WTC11 (cell line): Measurements from ENCODE around the gene KCNJ6. TPM values are rescaled to one million over a fixed set of nuclear protein-coding genes. Genes with fewer than 3 reads are reported as not detected.

ENCODE experiments used
- ATAC-seq: fragments of 200-7000 bp; cut with Tn5 transposase; 2 replicates; pipeline ENCODE4 v1.10.0; 2021; ENCODE audit warnings: mild to moderate bottlenecking, moderate library complexity
- CTCF ChIA-PET: fragments of 300-600 bp; sonication (Branson Sonifier 250); formaldehyde crosslinking; loops from one replicate; lab custom pipeline; 2021; ENCODE audit warnings: antibody characterized with exemption; lab: Charles Lee
- POLR2A ChIA-PET: fragments of 350-600 bp; sonication (Branson Sonifier 250); formaldehyde crosslinking; loops from one replicate; lab custom pipeline; 2021; ENCODE audit warnings: antibody characterized with exemption; lab: Charles Lee
- DNase-seq: peaks from one replicate; pipeline ENCODE4 v3.0.0; 2021; ENCODE audit warnings: low spot score
- H3K27ac Mint-ChIP-seq: 2 replicates; pipeline ENCODE4 v1.8.0; 2021; ENCODE audit warnings: mixed read lengths
- H3K27me3 Mint-ChIP-seq: 2 replicates; pipeline ENCODE4 v1.8.0; 2021; ENCODE audit warnings: low read depth, mild to moderate bottlenecking, moderate library complexity, mixed read lengths
- H3K36me3 Mint-ChIP-seq: 2 replicates; pipeline ENCODE4 v1.8.0; 2021; ENCODE audit warnings: mixed read lengths
- H3K4me1 Mint-ChIP-seq: 2 replicates; pipeline ENCODE4 v1.8.0; 2022; ENCODE audit warnings: mixed read lengths
- H3K4me3 Mint-ChIP-seq: 2 replicates; pipeline ENCODE4 v1.8.0; 2021; ENCODE audit warnings: mild to moderate bottlenecking, moderate library complexity, mixed read lengths
- H3K9me3 Mint-ChIP-seq: 2 replicates; pipeline ENCODE4 v1.8.0; 2021; ENCODE audit warnings: mixed read lengths
- ATF1 ChIP-seq: sonication (generic); formaldehyde crosslinking; IDR thresholded peaks from 2 replicates; pipeline ENCODE4 v1.8.1; 2023; ENCODE audit warnings: mild to moderate bottlenecking, moderate library complexity, missing genetic modification reagents
- CBFB ChIP-seq: sonication (generic); formaldehyde crosslinking; IDR thresholded peaks from 2 replicates; pipeline ENCODE4 v1.8.1; 2022; ENCODE audit warnings: mild to moderate bottlenecking, low read depth, missing genetic modification reagents
- CREB1 ChIP-seq: sonication (generic); formaldehyde crosslinking; IDR thresholded peaks from 2 replicates; pipeline ENCODE4 v1.8.0; 2023; ENCODE audit warnings: mild to moderate bottlenecking, missing genetic modification reagents
- E2F1 ChIP-seq: sonication (generic); formaldehyde crosslinking; IDR thresholded peaks from 2 replicates; pipeline ENCODE4 v1.8.0; 2022; ENCODE audit warnings: mild to moderate bottlenecking, missing genetic modification reagents
- E2F4 ChIP-seq: sonication (generic); formaldehyde crosslinking; IDR thresholded peaks from 2 replicates; pipeline ENCODE4 v1.8.1; 2022; ENCODE audit warnings: low read depth, mild to moderate bottlenecking, moderate library complexity, missing genetic modification reagents, borderline replicate concordance
- FOXP4 ChIP-seq: sonication (generic); formaldehyde crosslinking; IDR thresholded peaks from 2 replicates; pipeline ENCODE4 v1.8.0; 2022; ENCODE audit warnings: mild to moderate bottlenecking, missing genetic modification reagents
- GABPB1 ChIP-seq: sonication (generic); formaldehyde crosslinking; IDR thresholded peaks from 2 replicates; pipeline ENCODE4 v1.8.1; 2023; ENCODE audit warnings: mild to moderate bottlenecking, missing genetic modification reagents
- GRHL2 ChIP-seq: fragments of 250-450 bp; sonication (Bioruptor Pico); IDR thresholded peaks from 2 replicates; pipeline ENCODE4 v1.8.0; 2022; ENCODE audit warnings: mild to moderate bottlenecking, moderate library complexity; ENCODE audit not compliant: insufficient replicate concordance, severe bottlenecking
- IRF2 ChIP-seq: sonication (generic); formaldehyde crosslinking; IDR thresholded peaks from 2 replicates; pipeline ENCODE4 v1.8.0; 2022; ENCODE audit warnings: low read depth, missing genetic modification reagents, borderline replicate concordance
- KAT7 ChIP-seq: sonication (generic); formaldehyde crosslinking; IDR thresholded peaks from 2 replicates; pipeline ENCODE4 v1.8.1; 2023; ENCODE audit warnings: missing genetic modification reagents, mild to moderate bottlenecking, borderline replicate concordance
- PRDM15 ChIP-seq: sonication (generic); formaldehyde crosslinking; IDR thresholded peaks from 2 replicates; pipeline ENCODE4 v1.8.0; 2022; ENCODE audit warnings: missing genetic modification reagents
- PREB ChIP-seq: sonication (generic); formaldehyde crosslinking; IDR thresholded peaks from 2 replicates; pipeline ENCODE4 v1.8.1; 2022; ENCODE audit warnings: mild to moderate bottlenecking, missing genetic modification reagents, moderate library complexity, borderline replicate concordance
- RELA ChIP-seq: sonication (generic); formaldehyde crosslinking; IDR thresholded peaks from 2 replicates; pipeline ENCODE4 v1.8.1; 2022; ENCODE audit warnings: missing genetic modification reagents, mild to moderate bottlenecking, borderline replicate concordance
- STAT6 ChIP-seq: sonication (generic); formaldehyde crosslinking; conservative IDR thresholded peaks from 2 replicates; pipeline ENCODE4 v1.8.1; 2023; ENCODE audit warnings: mild to moderate bottlenecking, low read depth, missing genetic modification reagents, moderate library complexity
- TP53 ChIP-seq: sonication (generic); formaldehyde crosslinking; IDR thresholded peaks from 2 replicates; pipeline ENCODE4 v1.8.1; 2023; ENCODE audit warnings: mild to moderate bottlenecking, missing genetic modification reagents
- ZMAT4 ChIP-seq: fragments of 250-450 bp; sonication (Bioruptor Pico); IDR thresholded peaks from 2 replicates; pipeline ENCODE4 v1.9.0; 2021; ENCODE audit warnings: mild to moderate bottlenecking
- ZNF232 ChIP-seq: sonication (generic); formaldehyde crosslinking; IDR thresholded peaks from 2 replicates; pipeline ENCODE4 v1.8.0; 2022; ENCODE audit warnings: mild to moderate bottlenecking, missing genetic modification reagents
- ZNF423 ChIP-seq: fragments of 250-450 bp; sonication (Bioruptor Pico); IDR thresholded peaks from 2 replicates; pipeline ENCODE4 v2.1.2; 2022; ENCODE audit warnings: mild to moderate bottlenecking, moderate library complexity
- ZNF532 ChIP-seq: fragments of 250-450 bp; sonication (Bioruptor Pico); IDR thresholded peaks from 2 replicates; pipeline ENCODE4 v1.9.0; 2021; ENCODE audit warnings: mild to moderate bottlenecking, borderline replicate concordance
- ZNF671 ChIP-seq: fragments of 250-450 bp; sonication (Bioruptor Pico); IDR thresholded peaks from 2 replicates; pipeline ENCODE4 v1.8.0; 2021; ENCODE audit warnings: mild to moderate bottlenecking
- total RNA-seq: library from RNA; stranded (reverse); gene quantifications from 3 replicates; pipeline ENCODE4 v1.2.3, GENCODE V29; 2021

Gene KCNJ6
- total RNA-seq, 1 experiment from 2014 or later: 0.35 TPM

GRCh38 chr21:37630872-37631271, 285.4 kb downstream of the KCNJ6 start (continued):
- no peak for TF ChIP-seq IRF2
- TF ChIP-seq ZNF532 (CRISPR knock-in tag): no peak
- no peak for TF ChIP-seq GRHL2
- TF ChIP-seq STAT6 (CRISPR knock-in tag): no peak
- no peak for TF ChIP-seq E2F4 (CRISPR knock-in tag)
- TF ChIP-seq KAT7: no peak
- no peak for TF ChIP-seq PRDM15
- TF ChIP-seq ZNF232 (CRISPR knock-in tag): no peak
- TF ChIP-seq ATF1 (CRISPR knock-in tag): no peak

- DNase-seq (no peak), ATAC-seq (no peak)
- peaks cover 50% of the 10 kb centered on the region for H3K4me1 Mint-ChIP-seq
- H3K4me3 Mint-ChIP-seq: no peak overlapping the region
- ChIA-PET POLR2A (no interaction called here), CTCF (no interaction called here)
- peaks cover 22% of the 10 kb centered on the region for H3K9me3 Mint-ChIP-seq
- no peak overlapping the region for H3K27ac Mint-ChIP-seq
- H3K27me3 Mint-ChIP-seq: no peaks in the 10 kb centered on the region
- H3K36me3 Mint-ChIP-seq: peaks cover 13% of the 10 kb centered on the region
- TF ChIP-seq CREB1 (CRISPR knock-in tag) (no peak), GABPB1 (no peak), CBFB (CRISPR knock-in tag) (no peak), FOXP4 (CRISPR knock-in tag) (no peak), ZNF423 (CRISPR knock-in tag) (no peak), RELA (CRISPR knock-in tag) (no peak), ZMAT4 (CRISPR knock-in tag) (no peak), PREB (no peak), TP53 (CRISPR knock-in tag) (no peak), ZNF671 (no peak), E2F1 (CRISPR knock-in tag) (no peak)
Observed at GRCh38 chr21:37628362-37628761, 287.9 kb downstream of the KCNJ6 start.
